GM12878 (cell line): ENCODE data around the gene ALDH1L2. TPM values are rescaled to one million over a fixed set of nuclear protein-coding genes. Genes with fewer than 3 reads are reported as not detected.

Experiments
- ATAC-seq: fragments of 200-7000 bp; cut with Tn5 transposase; 3 replicates; pipeline ENCODE4 v1.9.1; 2020; ENCODE audit warnings: mild to moderate bottlenecking, moderate library complexity
- BruUV-seq: library from RNA; stranded (reverse); fragments of 400-500 nt; replicated peaks from 2 replicates; lab custom pipeline; 2021; lab: Mats Ljungman, UMichigan
- CTCF ChIA-PET: fragments of 300-600 bp; sonication (Branson Sonifier 250); formaldehyde crosslinking; extraction: SDS; loops from one replicate; lab custom pipeline; 2021; ENCODE audit warnings: inconsistent platforms; lab: Yijun Ruan, JAX
- POLR2A ChIA-PET: fragments of 350-600 bp; formaldehyde crosslinking; extraction: SDS; loops from one replicate; lab custom pipeline; 2021; ENCODE audit warnings: inconsistent platforms; lab: Charles Lee
- RAD21 ChIA-PET: fragments of 300-600 bp; sonication (Branson Sonifier 250); formaldehyde crosslinking; loops from one replicate; lab custom pipeline; 2023; ENCODE audit warnings: antibody characterized with exemption; ENCODE audit not compliant: unreplicated experiment; lab: Charles Lee
- SMC1A ChIA-PET: fragments of 300-600 bp; sonication (Branson Sonifier 250); formaldehyde crosslinking; loops from one replicate; lab custom pipeline; 2023; ENCODE audit not compliant: unreplicated experiment, uncharacterized antibody; lab: Charles Lee
- DNase-seq: peaks from one replicate; pipeline ENCODE4 v3.0.0-alpha.2; 2011; ENCODE audit warnings: low read depth, low spot score
- FAIRE-seq: peaks from 3 replicates; lab custom pipeline; 2011; peaks lifted over from hg19 to GRCh38; lab: Jason Lieb, UNC
- H2AFZ ChIP-seq: 2 replicates; pipeline ENCODE4 v1.6.0; 2011; ENCODE audit warnings: low read depth, low read length, control low read depth; ENCODE audit not compliant: control insufficient read depth
- H3K27ac ChIP-seq: 2 replicates; pipeline ENCODE4 v1.5.1; 2011; ENCODE audit warnings: control low read depth; ENCODE audit not compliant: control insufficient read depth, insufficient read depth
- H3K27me3 ChIP-seq, 2 experiments: replicated peaks in 1 of 2; 2 replicates each; pipeline versions ENCODE4 v1.6.0 to v1.6.1; 2011; ENCODE audit warnings: low read length in 1 of 2; ENCODE audit not compliant: control insufficient read depth in 2 of 2, insufficient read depth in 2 of 2
- H3K36me3 ChIP-seq, 2 experiments: 2 replicates each; pipeline ENCODE4 v1.5.1; 2011; ENCODE audit warnings: low read length in 1 of 2; ENCODE audit not compliant: control insufficient read depth in 2 of 2, insufficient read depth in 2 of 2
- H3K4me1 ChIP-seq: 2 replicates; pipeline ENCODE4 v1.6.1; 2011; ENCODE audit warnings: mild to moderate bottlenecking, low read length, moderate library complexity, mixed read lengths; ENCODE audit not compliant: control insufficient read depth, insufficient read depth
- H3K4me2 ChIP-seq: 2 replicates; pipeline ENCODE4 v1.6.0; 2011; ENCODE audit warnings: control low read depth; ENCODE audit not compliant: control insufficient read depth, insufficient read depth
- H3K4me3 ChIP-seq: fragments of 200-600 bp; sonication (generic); 2 replicates; pipeline ENCODE4 v1.5.1; 2016
- H3K79me2 ChIP-seq: 2 replicates; pipeline ENCODE4 v1.6.0; 2011; ENCODE audit warnings: low read length; ENCODE audit not compliant: control insufficient read depth, insufficient read depth
- H3K9ac ChIP-seq: 2 replicates; pipeline ENCODE4 v1.8.0; 2011; ENCODE audit warnings: low read length, control low read depth, mixed read lengths; ENCODE audit not compliant: control insufficient read depth, insufficient read depth
- H3K9me3 ChIP-seq: replicated peaks from 3 replicates; pipeline ENCODE4 v1.5.1; 2011; ENCODE audit warnings: mild to moderate bottlenecking, low read length; ENCODE audit not compliant: control insufficient read depth, insufficient read depth
- H4K20me1 ChIP-seq: 2 replicates; pipeline ENCODE4 v1.6.0; 2011; ENCODE audit not compliant: control insufficient read depth, insufficient read depth
- ATF7 ChIP-seq: fragments of 450-650 bp; IDR thresholded peaks from 2 replicates; pipeline ENCODE4 v1.6.1; 2016; ENCODE audit warnings: low read depth, mild to moderate bottlenecking
- BMI1 ChIP-seq: fragments of 450-650 bp; IDR thresholded peaks from 2 replicates; pipeline ENCODE4 v1.6.1; 2016; ENCODE audit warnings: mild to moderate bottlenecking, moderate library complexity, borderline replicate concordance
- CHD2 ChIP-seq: IDR thresholded peaks from 2 replicates; pipeline ENCODE4 v1.6.1; 2011; ENCODE audit warnings: low read depth, low read length, improper control_type of control experiment, borderline replicate concordance
- CTCF ChIP-seq, 3 experiments: IDR thresholded peaks in 2 of 3; conservative IDR thresholded peaks in 1 of 3; 2 replicates each; pipeline ENCODE4 v1.5.1; 2011; ENCODE audit warnings: low read depth in 3 of 3, low read length in 3 of 3, mild to moderate bottlenecking in 3 of 3, control low read depth in 2 of 3, moderate library complexity in 2 of 3, inconsistent platforms in 1 of 3, mixed read lengths in 1 of 3; ENCODE audit not compliant: control insufficient read depth in 2 of 3, insufficient read depth in 1 of 3; ENCODE audit errors: extremely low read depth in 1 of 3
- CUX1 ChIP-seq: IDR thresholded peaks from 2 replicates; pipeline ENCODE4 v1.6.1; 2012; ENCODE audit warnings: improper control_type of control experiment, low read depth, low read length; ENCODE audit not compliant: insufficient replicate concordance
- GABPA ChIP-seq: IDR thresholded peaks from 2 replicates; pipeline ENCODE4 v1.6.1; 2014; ENCODE audit warnings: antibody characterized with exemption, low read depth, mild to moderate bottlenecking, inconsistent platforms
- LARP7 ChIP-seq: fragments of 450-650 bp; IDR thresholded peaks from 2 replicates; pipeline ENCODE4 v1.6.1; 2017; ENCODE audit warnings: mild to moderate bottlenecking
- MEF2B ChIP-seq: fragments of 450-650 bp; IDR thresholded peaks from 2 replicates; pipeline ENCODE4 v1.6.1; 2018; ENCODE audit warnings: mild to moderate bottlenecking, moderate library complexity; ENCODE audit not compliant: partially characterized antibody, poor library complexity, severe bottlenecking
- MYB ChIP-seq: fragments of 150-350 bp; IDR thresholded peaks from 2 replicates; pipeline ENCODE4 v1.6.1; 2014; ENCODE audit warnings: mild to moderate bottlenecking, low read depth, low read length, borderline replicate concordance
- SREBF1 ChIP-seq: IDR thresholded peaks from 2 replicates; pipeline ENCODE4 v1.6.1; 2012; ENCODE audit warnings: mild to moderate bottlenecking, low read length
- SUZ12 ChIP-seq: fragments of 200-600 bp; sonication (generic); IDR thresholded peaks from one replicate; pipeline ENCODE4 v1.6.1; 2018; ENCODE audit warnings: antibody characterized with exemption, mild to moderate bottlenecking; ENCODE audit not compliant: unreplicated experiment
- ZBED1 ChIP-seq: IDR thresholded peaks from 2 replicates; pipeline ENCODE4 v1.6.1; 2016; ENCODE audit warnings: borderline replicate concordance
- ZNF274 ChIP-seq: IDR thresholded peaks from one replicate; pipeline ENCODE4 v1.8.0; 2011; ENCODE audit not compliant: insufficient read length, insufficient read depth
- ZZZ3 ChIP-seq: IDR thresholded peaks from 2 replicates; pipeline ENCODE4 v1.6.1; 2011; ENCODE audit warnings: low read depth; ENCODE audit not compliant: control insufficient read depth, insufficient read length
- WGBS: methylation state at CpG from one replicate; pipeline ENCODE4 v1.1.6; 2016; ENCODE audit warnings: low lambda C conversion rate; ENCODE audit not compliant: insufficient replicate concordance, insufficient coverage; ENCODE audit errors: missing lambda C conversion rate; 5-methylcytosine and 5-hydroxymethylcytosine counted together
- in situ Hi-C: fragments of 300-500 bp; cut with MboI; formaldehyde crosslinking; loops from 9 replicates; pipeline ENCODE4 v1.14.3; 2018; ENCODE audit warnings: mixed read lengths
- intact Hi-C: fragments of 100-400 bp; cut with micrococcal nuclease; formaldehyde crosslinking; loops from one replicate; pipeline ENCODE4 v1.14.2; 2022; ENCODE audit not compliant: unreplicated experiment
- polyA plus RNA-seq, 11 experiments: library from polyadenylated mRNA; depleted of rRNA in 4 of 11; unstranded in 6 of 11; stranded (reverse) in 5 of 11; fragments of >200 nt; fragmentation: Nextera tagmentation in 4 of 11; fragmentation: Illumina TruSeq in 1 of 11; extraction: Ambion mirVana in 4 of 11; extraction: Trizol in 1 of 11; gene quantifications; 1 replicate in 1 of 11; 2 replicates in 10 of 11; pipeline versions ENCODE4 v1.2.1 to v1.2.3, GENCODE V29; 2011 to 2016; ENCODE audit warnings: inconsistent platforms in 2 of 11, missing spikeins in 2 of 11, low read depth in 1 of 11
- total RNA-seq, 4 experiments: library from RNA; depleted of rRNA in 3 of 4; stranded (reverse); fragments of >200 nt in 3 of 4; fragmentation: Illumina TruSeq in 1 of 4; extraction: Trizol in 1 of 4; gene quantifications; 2 replicates each; pipeline versions ENCODE4 v1.2.1 to v1.2.3, GENCODE V29; 2013 to 2021

Gene ALDH1L2
- total and polyA plus RNA-seq, 10 of the 15 experiments (the other 5 are each of a cell fraction or from before 2014, with no cell fraction given): 0.15 to 13.7 (median 8.5) TPM

DNA sequence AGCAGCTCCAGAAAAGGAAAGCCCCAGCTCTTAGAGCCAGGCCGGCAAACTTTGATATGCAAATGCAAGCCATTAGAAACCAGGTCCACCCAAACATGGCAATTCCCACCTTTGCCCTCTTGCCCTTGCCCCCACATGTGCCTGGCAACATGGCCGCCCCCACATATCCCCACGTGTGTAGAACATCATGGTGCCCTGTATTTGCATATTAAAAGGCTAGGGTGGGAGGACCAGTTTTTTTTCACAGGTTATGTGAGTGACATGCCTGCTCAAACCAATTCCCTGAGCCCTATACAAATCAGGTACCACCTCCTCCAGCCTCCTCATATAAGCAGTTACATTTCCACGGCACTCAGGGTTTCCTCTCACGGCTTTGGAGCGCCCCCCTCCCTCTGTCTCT, 6.1 kb upstream of the ALDH1L2 start (continued):
- no peak for TF ChIP-seq CUX1
- TF ChIP-seq SREBF1: no peak
- TF ChIP-seq SUZ12: no peak
- no peak for TF ChIP-seq ATF7
- no peak for TF ChIP-seq GABPA

- Histone ChIP-seq H4K20me1 (no peaks in the 10 kb centered on the region), H3K4me2 (no peak overlapping the region), H3K27me3 (no peaks in the 10 kb centered on the region), H3K36me3 (no peaks in the 10 kb centered on the region), H3K4me1 (no peaks in the 10 kb centered on the region), H2AFZ (no peak overlapping the region), H3K9me3 (no peaks in the 10 kb centered on the region), H3K79me2 (no peaks in the 10 kb centered on the region), H3K9ac (no peak overlapping the region), H3K27ac (no peak overlapping the region), H3K4me3 (no peak overlapping the region)
- WGBS: 94% methylated on average over 3 of the region's 3 CpGs
- in situ Hi-C loops (no loop called here), intact Hi-C loops (no loop called here)
- ChIA-PET CTCF (no interaction called here), POLR2A (no interaction called here), RAD21 (no interaction called here), SMC1A (interaction anchor here (1.0 kb wide), 1 partner anchor 12 kb away, joined by 3 read pairs; no protein-coding TSS in a partner anchor)
- no TSS peak for BruUV-seq
- no peak for FAIRE-seq
- no peak for ATAC-seq
- DNase-seq: no peak
- TF ChIP-seq BMI1 (no peak), ZBED1 (no peak), CTCF (IDR thresholded peaks at IDR 0.05 in 2 of 3, conservative IDR thresholded peaks at IDR 0.05 in 1 of 3; ENCODE audit: control insufficient read depth in 2 of 3, extremely low read depth in 1 of 3, insufficient read depth in 1 of 3, low read depth in 3 of 3, low read length in 3 of 3) (no peak), MYB (no peak), ZZZ3 (no peak), CHD2 (no peak), LARP7 (no peak), ZNF274 (no peak), MEF2B (no peak)
Measured at GRCh38 chr12:105089817-105090216, 5.6 kb upstream of the ALDH1L2 start.
